Endothelial cell of umbilical vein (primary cell): ENCODE data around the gene RNASE9. TPM values are rescaled to one million over a fixed set of nuclear protein-coding genes. Genes with fewer than 3 reads are reported as not detected.

Experiments
- BruUV-seq: library from RNA; stranded (reverse); fragments of 400-500 nt; replicated peaks from 2 replicates; lab custom pipeline; 2021; lab: Mats Ljungman, UMichigan
- CTCF ChIA-PET: fragments of 300-600, 350-600 bp; sonication (Branson Sonifier 250); formaldehyde crosslinking; loops from one replicate; lab custom pipeline; 2021; ENCODE audit warnings: antibody characterized with exemption, inconsistent platforms; lab: Charles Lee
- POLR2A ChIA-PET: fragments of 300-600, 350-600 bp; sonication (Branson Sonifier 250); formaldehyde crosslinking; loops from one replicate; lab custom pipeline; 2021; ENCODE audit warnings: antibody characterized with exemption, inconsistent platforms; lab: Charles Lee
- DNase-seq: peaks from one replicate; pipeline ENCODE4 v3.0.0-alpha.2; 2011; ENCODE audit warnings: low read depth, low spot score
- FAIRE-seq: peaks from 2 replicates; lab custom pipeline; 2011; peaks lifted over from hg19 to GRCh38; lab: Jason Lieb, UNC
- H2AFZ ChIP-seq: 2 replicates; pipeline ENCODE4 v1.6.0; 2012; ENCODE audit warnings: low read depth, low read length, control low read depth, inconsistent platforms
- H3K27ac ChIP-seq: 2 replicates; pipeline ENCODE4 v1.5.1; 2011; ENCODE audit warnings: low read depth, mild to moderate bottlenecking, control low read depth, low read length, moderate library complexity; ENCODE audit not compliant: insufficient read depth
- H3K27me3 ChIP-seq, 2 experiments: 2 replicates each; pipeline versions ENCODE4 v1.6.0 to v1.6.1; 2011; ENCODE audit warnings: low read length in 2 of 2, mixed read lengths in 1 of 2; ENCODE audit not compliant: control insufficient read depth in 2 of 2, insufficient read depth in 2 of 2
- H3K36me3 ChIP-seq, 2 experiments: 2 replicates in 1 of 2; 3 replicates in 1 of 2; pipeline ENCODE4 v1.5.1; 2011; ENCODE audit warnings: low read length in 2 of 2, mild to moderate bottlenecking in 1 of 2, moderate library complexity in 1 of 2; ENCODE audit not compliant: control insufficient read depth in 2 of 2, insufficient read depth in 2 of 2; ENCODE audit errors: extremely low read depth in 1 of 2
- H3K4me1 ChIP-seq: 3 replicates; pipeline ENCODE4 v1.5.1; 2011; ENCODE audit warnings: mild to moderate bottlenecking, low read length; ENCODE audit not compliant: control insufficient read depth, insufficient read depth; ENCODE audit errors: extremely low read depth
- H3K4me2 ChIP-seq: 2 replicates; pipeline ENCODE4 v1.6.1; 2011; ENCODE audit warnings: low read length, control low read depth, mixed read lengths; ENCODE audit not compliant: insufficient read depth
- H3K4me3 ChIP-seq, 3 experiments: fragments of 200-600 bp in 1 of 3; sonication (generic), shearing (Covaris generic) in 1 of 3; replicated peaks in 1 of 3; 2 replicates each; pipeline ENCODE4 v1.5.1; 2011 to 2016; ENCODE audit warnings: control low read depth in 3 of 3, low read length in 3 of 3, mild to moderate bottlenecking in 2 of 3, inconsistent platforms in 1 of 3, low read depth in 1 of 3, moderate library complexity in 1 of 3; ENCODE audit not compliant: insufficient read depth in 1 of 3
- H3K79me2 ChIP-seq: 2 replicates; pipeline ENCODE4 v1.6.0; 2012; ENCODE audit warnings: low read length, inconsistent platforms; ENCODE audit not compliant: control insufficient read depth, insufficient read depth
- H3K9ac ChIP-seq: replicated peaks from 2 replicates; pipeline ENCODE3; 2011; ENCODE audit warnings: low read length, control low read depth; ENCODE audit not compliant: insufficient read depth; ENCODE audit errors: extremely low read depth
- H3K9me1 ChIP-seq: replicated peaks from 3 replicates; pipeline ENCODE4 v1.6.0; 2011; ENCODE audit warnings: mild to moderate bottlenecking, low read length; ENCODE audit not compliant: control insufficient read depth, insufficient read depth; ENCODE audit errors: extremely low read depth
- H3K9me3 ChIP-seq: replicated peaks from 2 replicates; pipeline ENCODE4 v1.5.1; 2012; ENCODE audit warnings: low read length, inconsistent platforms; ENCODE audit not compliant: control insufficient read depth, insufficient read depth
- H4K20me1 ChIP-seq: replicated peaks from 2 replicates; pipeline ENCODE3; 2011; ENCODE audit warnings: mild to moderate bottlenecking, low read length; ENCODE audit not compliant: control insufficient read depth, insufficient read depth; ENCODE audit errors: extremely low read depth
- EZH2 ChIP-seq: IDR thresholded peaks from 2 replicates; pipeline ENCODE4 v1.6.1; 2012; ENCODE audit warnings: borderline replicate concordance, low read depth, mild to moderate bottlenecking, moderate library complexity, low read length, inconsistent platforms; ENCODE audit not compliant: severe bottlenecking
- FOS ChIP-seq: IDR thresholded peaks from 2 replicates; pipeline ENCODE4 v1.6.1; 2011; ENCODE audit warnings: mild to moderate bottlenecking, low read length, moderate library complexity, borderline replicate concordance; ENCODE audit not compliant: insufficient read depth
- GATA2 ChIP-seq: IDR thresholded peaks from 2 replicates; pipeline ENCODE4 v1.7.0; 2011; ENCODE audit warnings: low read depth, mild to moderate bottlenecking, moderate library complexity, mixed read lengths, low read length; ENCODE audit not compliant: insufficient read length, insufficient read depth
- JUN ChIP-seq: IDR thresholded peaks from 2 replicates; pipeline ENCODE4 v1.6.1; 2011; ENCODE audit warnings: borderline replicate concordance, low read depth; ENCODE audit not compliant: insufficient read length, insufficient read depth
- MAX ChIP-seq: IDR thresholded peaks from 2 replicates; pipeline ENCODE4 v1.6.1; 2011; ENCODE audit not compliant: insufficient read depth, insufficient read length
- MYC ChIP-seq: IDR thresholded peaks from one replicate; pipeline ENCODE4 v1.6.1; 2011; ENCODE audit warnings: mild to moderate bottlenecking, low read depth, low read length
- POLR2A ChIP-seq: IDR thresholded peaks from 2 replicates; pipeline ENCODE4 v1.6.1; 2012; ENCODE audit warnings: low read depth, mild to moderate bottlenecking, control low read depth, low read length
- POLR2AphosphoS5 ChIP-seq: IDR thresholded peaks from 2 replicates; pipeline ENCODE4 v1.6.1; 2012; ENCODE audit warnings: low read depth, mild to moderate bottlenecking, control low read depth, low read length, moderate library complexity; ENCODE audit not compliant: insufficient read depth
- dilution Hi-C: fragments of 300-500 bp; cut with MboI; formaldehyde crosslinking; loops from one replicate; pipeline ENCODE4 v1.15.0; 2019; ENCODE audit warnings: low sequenced_read_pairs; ENCODE audit not compliant: extremely low pct_ligation_motif_present
- intact Hi-C: fragments of 100-400 bp; cut with micrococcal nuclease; formaldehyde crosslinking; loops from one replicate; pipeline ENCODE4 v1.10.0; 2022
- polyA plus RNA-seq, 4 experiments: library from polyadenylated mRNA; depleted of rRNA in 3 of 4; stranded (reverse) in 3 of 4; unstranded in 1 of 4; fragments of >200 nt; gene quantifications; 2 replicates each; pipeline versions ENCODE4 v1.2.1 to v1.2.3, GENCODE V29; 2011 to 2012; ENCODE audit warnings: missing spikeins in 1 of 4
- total RNA-seq: library from RNA; stranded (reverse); gene quantifications from 2 replicates; pipeline ENCODE4 v1.2.3, GENCODE V29; 2021
- TF ChIP-seq, protein P1 (sequence below), 2 donors: IDR thresholded peaks; 1 replicate in 1 of 2; 2 replicates in 1 of 2; pipeline ENCODE4 v1.5.1; 2011; ENCODE audit warnings: low read length in 2 of 2, mild to moderate bottlenecking in 2 of 2, moderate library complexity in 2 of 2, control low read depth in 1 of 2, inconsistent platforms in 1 of 2, low read depth in 1 of 2; ENCODE audit not compliant: insufficient read depth in 1 of 2; ENCODE audit errors: extremely low read depth in 1 of 2

RNASE9 gene
- total and polyA plus RNA-seq, 2 donors (not counting 3 experiments of a cell fraction or from before 2014, with no cell fraction given): not detected

DNA sequence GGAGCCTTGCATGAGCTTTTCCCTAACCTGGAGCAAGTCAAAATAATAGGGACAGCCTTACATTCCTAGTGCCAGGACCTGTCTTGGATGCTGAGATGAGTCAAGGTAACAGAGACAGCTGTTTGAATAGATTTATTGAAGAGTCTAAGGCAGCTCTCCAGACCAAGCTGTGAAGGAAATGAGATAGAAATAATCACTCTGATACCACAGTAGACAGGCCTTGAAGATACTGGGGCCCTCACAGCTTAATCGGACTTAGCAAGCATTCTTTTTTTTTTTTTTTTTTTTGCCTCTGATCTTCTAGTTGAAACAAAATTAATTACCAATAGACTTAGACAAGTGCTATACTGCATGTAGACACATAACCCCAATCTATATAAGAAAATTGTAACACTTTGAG, 3.1 kb upstream of the RNASE9 start:
- Histone ChIP-seq H3K27me3 (peaks cover 9% of the 10 kb centered on the region in 2 experiments), H3K9me3 (no peaks in the 10 kb centered on the region), H3K27ac (no peak overlapping the region), H3K9ac (no peak overlapping the region), H2AFZ (no peak overlapping the region), H3K36me3 (no peaks in the 10 kb centered on the region), H4K20me1 (no peaks in the 10 kb centered on the region), H3K9me1 (no peaks in the 10 kb centered on the region), H3K4me1 (no peaks in the 10 kb centered on the region), H3K79me2 (no peaks in the 10 kb centered on the region), H3K4me3 (no peak overlapping the region), H3K4me2 (no peak overlapping the region)
- FAIRE-seq (no peak), DNase-seq (no peak)
- ChIA-PET POLR2A (no interaction called here), CTCF (no interaction called here)
- BruUV-seq: no TSS peak
- no peak for TF ChIP-seq POLR2AphosphoS5
- no peak for TF ChIP-seq EZH2
- no peak for TF ChIP-seq JUN
- dilution Hi-C loops (no loop called here), intact Hi-C loops (no loop called here)

DNA sequence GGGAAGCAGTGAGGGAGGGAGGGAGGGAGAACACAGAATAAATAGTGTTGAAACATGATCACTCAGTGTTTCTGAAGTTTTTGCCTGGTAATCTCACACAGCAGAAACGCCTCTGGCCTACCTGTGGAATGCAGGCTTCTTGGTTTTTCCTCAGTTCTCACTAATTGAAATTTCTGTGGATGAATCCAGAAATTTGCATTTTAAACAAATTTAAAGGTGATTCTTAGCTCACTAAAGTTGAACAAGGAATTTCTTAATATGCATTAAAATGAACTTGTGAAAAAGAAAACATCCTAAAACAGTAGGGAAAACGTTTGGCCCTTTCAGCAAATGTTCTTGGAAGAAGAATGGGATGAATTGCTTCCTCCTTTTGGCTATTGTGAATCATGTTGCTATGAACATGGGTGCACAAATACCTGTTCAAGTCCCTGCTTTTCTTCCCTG, 1.4 kb downstream of the RNASE9 start:
- no TSS peak for BruUV-seq
- CTCF ChIA-PET: no interaction called here
- intact Hi-C loops: no loop called here

More for the DNA sequence above, 1.4 kb downstream of the RNASE9 start:
- dilution Hi-C loops: no loop called here
- H3K4me1 ChIP-seq: no peaks in the 10 kb centered on the region
- POLR2A ChIA-PET: no interaction called here
- DNase-seq (no peak), FAIRE-seq (no peak)
- H3K79me2 ChIP-seq: no peaks in the 10 kb centered on the region
- H3K4me2 ChIP-seq: no peak overlapping the region
- no peak overlapping the region for H2AFZ ChIP-seq
- H3K36me3 ChIP-seq: no peaks in the 10 kb centered on the region
- H3K9me3 ChIP-seq: no peaks in the 10 kb centered on the region
- H4K20me1 ChIP-seq: no peaks in the 10 kb centered on the region
- no peak overlapping the region for H3K9ac ChIP-seq
- TF ChIP-seq FOS: no peak
- TF ChIP-seq POLR2A: no peak
- TF ChIP-seq GATA2: no peak
- TF ChIP-seq EZH2: no peak
- no peak for TF ChIP-seq JUN
- TF ChIP-seq MYC: no peak
- TF ChIP-seq, protein P1, sequence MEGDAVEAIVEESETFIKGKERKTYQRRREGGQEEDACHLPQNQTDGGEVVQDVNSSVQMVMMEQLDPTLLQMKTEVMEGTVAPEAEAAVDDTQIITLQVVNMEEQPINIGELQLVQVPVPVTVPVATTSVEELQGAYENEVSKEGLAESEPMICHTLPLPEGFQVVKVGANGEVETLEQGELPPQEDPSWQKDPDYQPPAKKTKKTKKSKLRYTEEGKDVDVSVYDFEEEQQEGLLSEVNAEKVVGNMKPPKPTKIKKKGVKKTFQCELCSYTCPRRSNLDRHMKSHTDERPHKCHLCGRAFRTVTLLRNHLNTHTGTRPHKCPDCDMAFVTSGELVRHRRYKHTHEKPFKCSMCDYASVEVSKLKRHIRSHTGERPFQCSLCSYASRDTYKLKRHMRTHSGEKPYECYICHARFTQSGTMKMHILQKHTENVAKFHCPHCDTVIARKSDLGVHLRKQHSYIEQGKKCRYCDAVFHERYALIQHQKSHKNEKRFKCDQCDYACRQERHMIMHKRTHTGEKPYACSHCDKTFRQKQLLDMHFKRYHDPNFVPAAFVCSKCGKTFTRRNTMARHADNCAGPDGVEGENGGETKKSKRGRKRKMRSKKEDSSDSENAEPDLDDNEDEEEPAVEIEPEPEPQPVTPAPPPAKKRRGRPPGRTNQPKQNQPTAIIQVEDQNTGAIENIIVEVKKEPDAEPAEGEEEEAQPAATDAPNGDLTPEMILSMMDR (IDR thresholded peaks at IDR 0.05; ENCODE audit: extremely low read depth in 1 of 2, insufficient read depth in 1 of 2, low read depth in 1 of 2, low read length in 2 of 2): no peak
- no peak for TF ChIP-seq MAX
- H3K4me3 ChIP-seq: no peak overlapping the region
- no peak overlapping the region for H3K27ac ChIP-seq
- no peaks in the 10 kb centered on the region for H3K9me1 ChIP-seq
- H3K27me3 ChIP-seq: peaks cover 7 to 9% of the 10 kb centered on the region in 2 experiments
